ENCODE measurements around the gene VIPR1.

The VIPR1 gene

GRCh38 chr3:42511201-42511600 is 8.8 kb downstream of the VIPR1 start:
- DNase-seq (ENCODE audit: low read depth in 3 of 3), result no peak

GRCh38 chr3:42511736-42512135 is 9.3 kb downstream of the VIPR1 start:
- DNase-seq (ENCODE audit: low read depth in 3 of 3), result no peak

- DNase-seq (ENCODE audit: low read depth in 3 of 3), result no peak
Observed at GRCh38 chr3:42513121-42513520, 10.7 kb downstream of the VIPR1 start.

GRCh38 chr3:42513521-42513920 is 11.1 kb downstream of the VIPR1 start:
- DNase-seq (ENCODE audit: low read depth in 3 of 3), result no peak

GRCh38 chr3:42514876-42515275 is 12.4 kb downstream of the VIPR1 start:
- DNase-seq (ENCODE audit: low read depth in 3 of 3), result no peak

- DNase-seq (ENCODE audit: low read depth in 3 of 3), result no peak
Observed at GRCh38 chr3:42515391-42515916, 13.0 kb downstream of the VIPR1 start.

GRCh38 chr3:42515976-42516375 is 13.5 kb downstream of the VIPR1 start:
- DNase-seq (ENCODE audit: low read depth in 3 of 3), result no peak

GRCh38 chr3:42516443-42516842 is 14.0 kb downstream of the VIPR1 start:
- no peak for DNase-seq (ENCODE audit: low read depth in 3 of 3)

GRCh38 chr3:42517117-42517516 is 14.7 kb downstream of the VIPR1 start:
- DNase-seq (ENCODE audit: low read depth in 3 of 3), result no peak

GRCh38 chr3:42518800-42519567 is 16.5 kb downstream of the VIPR1 start:
- no peak for DNase-seq (ENCODE audit: low read depth in 3 of 3)

GRCh38 chr3:42519568-42519962 is 17.1 kb downstream of the VIPR1 start:
- DNase-seq (ENCODE audit: low read depth in 3 of 3), result no peak

GRCh38 chr3:42520336-42520735 is 17.9 kb downstream of the VIPR1 start:
- no peak for DNase-seq (ENCODE audit: low read depth in 3 of 3)

GRCh38 chr3:42520906-42521305 is 18.5 kb downstream of the VIPR1 start:
- DNase-seq (ENCODE audit: low read depth in 3 of 3), result no peak

GRCh38 chr3:42524751-42525150 is 22.3 kb downstream of the VIPR1 start:
- DNase-seq (ENCODE audit: low read depth in 3 of 3), result no peak

- no peak for DNase-seq (ENCODE audit: low read depth in 3 of 3)
Observed at GRCh38 chr3:42525212-42525611, 22.8 kb downstream of the VIPR1 start.

GRCh38 chr3:42525736-42526345 is 23.4 kb downstream of the VIPR1 start:
- no peak for DNase-seq (ENCODE audit: low read depth in 3 of 3)

GRCh38 chr3:42526616-42527367 is 24.3 kb downstream of the VIPR1 start:
- peak in 1 of 3 experiments; percentile 24 for DNase-seq (ENCODE audit: low read depth in 3 of 3)

GRCh38 chr3:42527368-42527917 is 25.0 kb downstream of the VIPR1 start:
- no peak for DNase-seq (ENCODE audit: low read depth in 3 of 3)

GRCh38 chr3:42529468-42529867 is 27.0 kb downstream of the VIPR1 start:
- no peak for DNase-seq (ENCODE audit: low read depth in 3 of 3)

- DNase-seq (ENCODE audit: low read depth in 3 of 3), result no peak
Observed at GRCh38 chr3:42530073-42530472, 27.6 kb downstream of the VIPR1 start.

GRCh38 chr3:42531470-42531869 is 29.0 kb downstream of the VIPR1 start:
- DNase-seq (ENCODE audit: low read depth in 3 of 3), result no peak

GRCh38 chr3:42532229-42532628 is 29.8 kb downstream of the VIPR1 start:
- DNase-seq (ENCODE audit: low read depth in 3 of 3), result no peak
